OCI-M2 (cell line): Measurements from ENCODE around the gene WWC2.
"Not testable (repeated sequence)": the region's sequence is repeated elsewhere in the genome, so short reads cannot be mapped to it uniquely, and the experiment has no call there.

ENCODE experiments used
- DNase-seq: peaks from one replicate; lab custom pipeline; 2025; ENCODE audit not compliant: unreplicated experiment; lab: John Stamatoyannopoulos, UW

WWC2 gene

DNA sequence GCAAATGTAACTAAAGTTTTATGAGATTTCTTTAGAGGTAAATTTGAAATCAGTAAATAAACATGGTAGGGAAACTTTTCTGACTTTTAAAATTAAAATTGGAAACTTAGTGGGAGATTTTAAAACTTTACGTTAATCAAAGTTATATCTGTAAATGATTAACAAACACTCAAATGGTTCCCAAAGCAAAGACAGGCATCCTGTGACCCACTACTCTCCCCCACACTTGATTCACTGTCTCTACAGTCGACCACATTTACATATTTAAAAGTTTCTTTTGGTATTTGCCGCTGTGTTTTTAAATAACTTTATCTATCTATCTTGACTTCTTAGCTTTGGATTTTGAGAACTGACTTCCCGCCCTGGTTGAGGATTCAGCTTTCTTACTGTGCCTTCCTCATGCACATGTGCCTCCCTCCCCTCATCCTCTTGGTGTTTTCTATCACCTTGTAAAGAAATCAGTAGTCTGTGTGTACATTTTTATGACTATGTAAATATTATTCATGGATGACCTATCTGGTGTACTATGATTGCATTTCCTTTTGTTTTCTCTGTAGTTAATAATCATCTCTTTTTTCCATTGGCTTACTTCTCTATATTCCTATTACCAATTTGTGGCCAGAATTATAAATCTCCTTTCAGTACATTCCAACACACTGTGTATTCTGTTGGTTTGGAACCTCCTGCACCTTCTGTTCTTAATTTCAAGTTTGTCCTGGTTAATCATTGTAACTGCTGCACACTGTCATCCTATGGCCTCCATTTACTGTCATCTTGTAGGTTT, 72.6 kb downstream of the WWC2 start:
- DNase-seq, result no peak

GRCh38 chr4:183172881-183173280, 73.8 kb downstream of the WWC2 start:
- no peak for DNase-seq

- no peak for DNase-seq
Measured at GRCh38 chr4:183173580-183174526, 74.8 kb downstream of the WWC2 start.

DNA sequence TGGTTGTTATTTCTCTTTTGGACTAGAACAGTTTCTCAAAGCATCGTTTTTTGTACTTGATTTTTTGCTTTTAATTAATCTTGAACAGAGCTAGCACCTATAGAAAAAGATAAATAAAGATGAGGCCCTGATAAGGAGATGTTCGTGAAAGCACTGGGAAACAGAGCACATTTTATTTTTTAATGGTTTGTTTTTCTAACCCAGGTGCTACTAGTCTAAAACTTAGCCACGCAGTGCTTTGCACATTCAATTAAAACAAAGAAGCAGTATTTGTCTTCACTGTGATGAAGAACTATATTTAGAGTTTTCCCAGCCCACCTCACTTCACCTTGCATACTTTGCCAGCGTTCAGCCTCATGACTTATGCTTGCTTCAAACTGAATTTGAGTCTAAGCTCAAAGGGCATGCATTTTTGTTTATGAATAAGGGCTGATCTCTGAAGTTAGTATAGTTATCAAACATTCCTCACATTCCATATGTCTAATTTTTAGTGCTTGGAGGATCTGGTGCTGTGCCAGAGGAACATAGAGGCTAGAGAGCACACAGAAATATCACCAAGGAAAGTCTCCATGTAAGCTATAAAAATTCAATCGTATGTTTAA, 76.7 kb downstream of the WWC2 start:
- DNase-seq, result no peak

GRCh38 chr4:183177001-183177400, 77.9 kb downstream of the WWC2 start:
- DNase-seq, result no peak

DNA sequence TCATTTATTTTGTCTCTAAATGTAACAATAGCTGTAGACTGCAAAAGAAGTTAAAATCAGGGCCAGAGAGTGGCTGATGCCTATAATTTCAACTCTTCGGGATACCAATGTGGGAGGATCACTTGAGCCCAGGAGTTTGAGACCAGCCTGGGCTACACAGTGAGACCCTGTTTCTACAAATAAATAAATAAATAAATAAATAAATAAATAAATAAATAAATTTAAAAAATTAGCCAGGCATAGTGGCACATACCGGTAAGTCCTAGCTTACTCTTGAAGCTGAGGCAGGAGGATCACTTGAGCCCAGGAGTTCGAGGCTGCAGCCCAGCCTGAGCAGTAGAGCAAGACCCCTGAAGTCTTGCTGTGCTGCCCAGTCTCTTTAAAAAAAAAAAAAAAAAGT, 79.1 kb downstream of the WWC2 start:
- DNase-seq, result no peak

DNA sequence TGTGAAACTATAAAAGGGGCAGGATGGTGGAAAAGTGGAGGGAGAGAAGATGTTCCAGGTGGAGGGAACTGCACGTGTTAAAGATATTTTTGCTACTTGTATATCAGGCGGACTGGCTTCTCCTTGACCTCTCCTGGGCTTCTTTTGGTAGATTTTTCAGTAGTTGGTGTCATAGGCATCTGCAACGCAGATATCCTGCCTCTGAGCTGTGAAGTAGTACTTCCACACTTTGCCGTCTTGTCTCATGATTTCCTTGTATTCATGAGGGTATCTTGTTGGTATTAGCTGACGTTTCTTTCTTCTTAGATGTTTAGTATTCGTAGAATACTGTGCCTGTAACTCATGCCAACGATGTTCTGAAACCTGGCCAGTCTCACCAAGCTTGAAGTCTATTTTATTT, 81.0 kb downstream of the WWC2 start:
- no peak for DNase-seq

GRCh38 chr4:183180621-183181020, 81.6 kb downstream of the WWC2 start:
- no peak for DNase-seq

- DNase-seq, result no peak
Measured at GRCh38 chr4:183181081-183181480, 82.0 kb downstream of the WWC2 start.

- peak; percentile 43 for DNase-seq
Measured at GRCh38 chr4:183182873-183183725, 84.0 kb downstream of the WWC2 start.

- DNase-seq, result no peak
Measured at GRCh38 chr4:183183906-183184535, 85.0 kb downstream of the WWC2 start.

- DNase-seq, result no peak
Measured at GRCh38 chr4:183185018-183185417, 86.0 kb downstream of the WWC2 start.

DNA sequence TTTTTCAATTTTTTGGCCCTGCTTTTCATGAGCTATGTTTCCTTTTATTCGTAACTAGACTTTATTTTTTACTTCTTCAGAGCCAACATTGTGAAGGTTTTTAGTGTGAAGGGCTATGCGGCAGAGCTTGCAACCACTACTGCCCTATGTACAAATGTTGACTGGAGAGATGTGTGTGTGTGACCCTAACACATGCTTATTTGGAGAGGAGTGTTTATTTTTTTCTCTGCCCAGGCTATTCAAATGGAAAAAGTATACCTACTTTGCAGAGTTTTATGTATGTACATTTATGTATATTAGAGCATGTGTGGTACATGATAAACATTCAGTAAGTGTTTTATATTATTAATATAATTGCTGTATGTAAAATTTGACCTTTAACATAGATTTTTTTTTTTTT, 86.5 kb downstream of the WWC2 start:
- DNase-seq, result no peak

- no peak for DNase-seq
Measured at GRCh38 chr4:183186813-183187212, 87.8 kb downstream of the WWC2 start.

- no peak for DNase-seq
Measured at GRCh38 chr4:183190900-183191527, 92.0 kb downstream of the WWC2 start.

DNA sequence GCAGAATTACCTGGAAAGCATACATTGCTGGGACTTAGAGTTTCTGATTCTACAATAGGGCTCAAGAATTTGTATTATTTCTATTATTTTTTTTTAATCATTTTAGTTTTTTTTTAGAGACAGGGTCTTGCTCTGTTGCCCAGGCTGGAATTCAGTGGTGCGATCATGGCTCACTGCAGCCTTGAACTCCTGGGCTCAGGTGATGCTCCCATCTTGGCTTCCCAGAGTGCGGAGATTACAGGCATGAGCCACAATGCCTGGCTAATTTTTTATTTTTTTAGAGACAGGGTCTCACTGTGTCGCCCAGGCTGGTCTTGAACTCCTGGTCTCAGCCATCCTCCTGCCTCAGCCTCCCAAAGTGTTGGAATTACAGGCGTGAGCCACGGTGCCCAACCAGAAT, 92.6 kb downstream of the WWC2 start:
- no peak for DNase-seq

- no peak for DNase-seq
Measured at GRCh38 chr4:183192571-183192970, 93.5 kb downstream of the WWC2 start.

DNA sequence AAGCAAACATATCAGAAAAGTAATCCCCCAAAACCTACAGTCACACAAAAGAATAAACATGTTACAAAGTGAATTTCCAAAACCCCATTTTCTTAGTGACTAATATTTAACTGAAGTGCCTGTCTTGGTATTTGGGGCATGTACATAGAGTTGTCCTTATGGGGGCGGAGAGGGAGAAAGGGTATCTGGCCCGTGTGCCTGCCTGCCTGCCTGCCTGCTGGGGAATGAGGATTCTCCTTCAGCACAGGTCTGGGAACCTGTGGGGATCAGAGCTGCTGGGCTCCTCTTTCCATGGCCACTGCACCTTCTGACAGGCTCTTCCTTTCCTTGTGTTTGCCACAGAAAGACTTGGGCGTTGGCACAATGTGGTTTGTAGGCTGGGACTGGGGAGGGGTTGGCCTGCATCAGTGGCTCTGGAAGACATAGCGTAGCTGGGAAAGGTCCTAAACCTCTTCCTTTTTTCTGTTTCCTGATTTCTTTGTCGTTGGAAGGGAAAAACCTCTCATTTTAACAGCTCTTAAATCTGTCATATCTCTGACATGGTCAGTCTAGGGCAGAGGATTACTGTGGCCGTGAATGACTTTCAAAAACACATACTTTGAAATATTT, 94.8 kb downstream of the WWC2 start:
- not testable (repeated sequence) for DNase-seq

DNA sequence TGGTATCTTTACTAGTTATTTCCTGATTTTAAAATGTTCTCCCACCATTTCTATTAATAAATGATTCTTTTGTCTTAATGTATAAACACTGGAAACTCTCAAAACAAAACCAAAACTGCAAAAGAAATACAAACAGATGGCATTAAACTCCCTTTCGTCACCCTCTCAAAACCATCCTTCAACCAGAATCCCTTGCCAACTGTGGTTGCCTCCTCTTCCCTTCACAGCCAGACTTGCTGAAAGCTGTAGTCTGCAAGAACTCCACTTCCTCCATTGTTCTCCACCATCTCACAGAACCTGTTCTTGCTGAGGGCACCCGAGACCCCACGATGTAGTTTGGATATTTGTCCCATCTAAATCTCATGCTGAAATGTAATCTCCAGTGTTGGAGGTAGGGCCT, 96.5 kb downstream of the WWC2 start:
- no peak for DNase-seq
